ENCODE measurements around the gene ERC1.

Gene ERC1

DNA sequence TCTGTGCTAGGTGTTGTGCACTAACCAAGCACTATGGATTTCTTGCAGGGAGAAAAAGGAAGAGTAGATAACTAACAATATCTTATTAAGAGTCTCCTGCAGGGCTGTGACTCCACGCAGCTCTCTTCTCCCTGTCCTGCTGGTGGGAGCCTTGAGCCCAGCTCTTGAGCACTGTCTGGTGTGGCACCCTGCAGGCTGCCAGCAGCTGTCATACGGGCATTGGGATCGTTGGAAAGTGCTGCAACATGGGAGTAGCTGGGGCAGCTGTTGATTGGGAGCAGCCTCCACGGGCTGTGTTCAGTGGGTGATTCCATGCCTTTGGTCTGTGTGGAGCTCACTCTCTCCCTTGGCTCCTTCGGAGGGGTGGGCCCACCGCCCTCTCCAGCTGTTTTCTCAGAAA is 478.0 kb downstream of the ERC1 start:
- no peak overlapping the region for H3K4me3 ChIP-seq (replicated peaks; ENCODE audit: low read depth, low read length)
- DNase-seq (ENCODE audit: extremely low read depth, low read depth) = no peak
- TF ChIP-seq, protein P1, sequence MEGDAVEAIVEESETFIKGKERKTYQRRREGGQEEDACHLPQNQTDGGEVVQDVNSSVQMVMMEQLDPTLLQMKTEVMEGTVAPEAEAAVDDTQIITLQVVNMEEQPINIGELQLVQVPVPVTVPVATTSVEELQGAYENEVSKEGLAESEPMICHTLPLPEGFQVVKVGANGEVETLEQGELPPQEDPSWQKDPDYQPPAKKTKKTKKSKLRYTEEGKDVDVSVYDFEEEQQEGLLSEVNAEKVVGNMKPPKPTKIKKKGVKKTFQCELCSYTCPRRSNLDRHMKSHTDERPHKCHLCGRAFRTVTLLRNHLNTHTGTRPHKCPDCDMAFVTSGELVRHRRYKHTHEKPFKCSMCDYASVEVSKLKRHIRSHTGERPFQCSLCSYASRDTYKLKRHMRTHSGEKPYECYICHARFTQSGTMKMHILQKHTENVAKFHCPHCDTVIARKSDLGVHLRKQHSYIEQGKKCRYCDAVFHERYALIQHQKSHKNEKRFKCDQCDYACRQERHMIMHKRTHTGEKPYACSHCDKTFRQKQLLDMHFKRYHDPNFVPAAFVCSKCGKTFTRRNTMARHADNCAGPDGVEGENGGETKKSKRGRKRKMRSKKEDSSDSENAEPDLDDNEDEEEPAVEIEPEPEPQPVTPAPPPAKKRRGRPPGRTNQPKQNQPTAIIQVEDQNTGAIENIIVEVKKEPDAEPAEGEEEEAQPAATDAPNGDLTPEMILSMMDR (IDR thresholded peaks at IDR 0.05; ENCODE audit: low read depth, low read length, missing control alignments) = no peak

- DNase-seq (ENCODE audit: extremely low read depth, low read depth) = no peak
- H3K4me3 ChIP-seq (replicated peaks; ENCODE audit: low read depth, low read length) = no peak overlapping the region
- TF ChIP-seq, protein P1 (IDR thresholded peaks at IDR 0.05; ENCODE audit: low read depth, low read length, missing control alignments) = no peak
Measured at GRCh38 chr12:1470051-1470450, 479.0 kb downstream of the ERC1 start.

DNA sequence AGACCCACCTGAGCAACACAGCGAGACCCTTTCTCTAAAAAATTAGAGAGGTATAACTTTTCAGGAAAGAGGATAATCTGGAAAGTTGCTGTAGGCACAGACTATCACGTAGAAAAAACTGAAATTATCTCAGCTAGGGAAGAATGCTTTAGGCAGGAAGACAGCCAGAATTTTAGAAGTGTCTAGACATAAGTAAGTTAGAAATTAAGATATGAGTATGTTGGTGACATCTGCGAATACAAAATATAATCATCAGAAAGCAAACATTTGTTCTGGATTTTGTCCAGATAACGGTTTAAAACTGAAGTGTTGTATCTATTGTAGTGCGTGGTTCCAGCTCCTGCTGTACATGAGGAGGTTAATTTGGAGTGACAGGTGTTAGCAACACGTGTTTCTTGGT is 480.2 kb downstream of the ERC1 start:
- TF ChIP-seq, protein P1 (IDR thresholded peaks at IDR 0.05; ENCODE audit: low read depth, low read length, missing control alignments) = no peak
- DNase-seq (ENCODE audit: extremely low read depth, low read depth) = no peak
- no peak overlapping the region for H3K4me3 ChIP-seq (replicated peaks; ENCODE audit: low read depth, low read length)

DNA sequence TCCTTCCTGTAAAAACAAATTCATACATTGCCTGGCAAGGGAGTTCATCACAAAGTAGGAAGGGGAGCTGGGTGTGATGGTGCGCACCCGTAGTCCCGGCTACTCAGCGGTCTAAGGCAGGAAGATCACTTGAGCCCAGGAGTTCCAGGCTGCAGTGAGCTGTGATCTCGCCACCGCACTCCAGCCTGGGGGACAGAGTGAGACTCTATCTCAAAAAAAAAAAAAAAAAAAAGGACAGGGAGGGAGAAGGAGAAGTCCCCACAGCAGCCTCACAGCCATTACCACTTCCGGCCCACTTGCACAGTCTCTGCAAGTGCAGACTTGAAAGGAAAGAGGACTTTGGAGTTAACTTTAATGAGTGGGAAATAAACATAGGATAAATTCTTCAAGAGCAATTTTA is 482.4 kb downstream of the ERC1 start:
- no peak for DNase-seq (ENCODE audit: extremely low read depth, low read depth)
- TF ChIP-seq, protein P1 (IDR thresholded peaks at IDR 0.05; ENCODE audit: low read depth, low read length, missing control alignments) = no peak
- H3K4me3 ChIP-seq (replicated peaks; ENCODE audit: low read depth, low read length) = no peak overlapping the region

DNA sequence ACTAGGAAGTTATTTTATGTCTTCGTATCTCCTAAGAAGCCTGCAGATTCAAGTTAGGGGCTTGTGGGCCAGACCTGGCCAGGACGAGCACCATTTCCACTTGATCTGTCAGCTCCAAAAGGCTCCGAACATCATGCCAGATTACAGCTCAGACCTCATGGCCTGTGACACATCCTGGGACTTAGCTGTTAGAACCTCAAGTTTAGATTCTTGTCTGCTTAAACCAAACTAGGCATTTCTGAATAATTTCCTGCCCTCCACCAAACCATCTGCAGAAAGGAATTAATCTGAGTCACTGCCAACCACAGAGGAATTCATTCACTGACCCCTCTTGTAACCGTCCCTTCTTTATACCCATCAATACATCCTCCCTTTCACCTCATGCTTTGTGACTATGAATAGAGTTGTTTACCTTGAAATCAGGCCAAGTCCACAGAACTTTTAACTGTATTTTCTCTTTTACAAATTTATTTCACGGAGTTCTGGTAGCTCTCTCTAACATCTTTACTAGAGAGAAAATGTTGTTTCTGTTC is 483.1 kb downstream of the ERC1 start:
- DNase-seq (ENCODE audit: extremely low read depth, low read depth) = peak; percentile 98
- peak overlapping the region; percentile 15 for H3K4me3 ChIP-seq (replicated peaks; ENCODE audit: low read depth, low read length)
- TF ChIP-seq, protein P1 (IDR thresholded peaks at IDR 0.05; ENCODE audit: low read depth, low read length, missing control alignments) = no peak

- peak overlapping the region; percentile 15 for H3K4me3 ChIP-seq (replicated peaks; ENCODE audit: low read depth, low read length)
- DNase-seq (ENCODE audit: extremely low read depth, low read depth) = peak; percentile 80
- TF ChIP-seq, protein P1 (IDR thresholded peaks at IDR 0.05; ENCODE audit: low read depth, low read length, missing control alignments) = no peak
Measured at GRCh38 chr12:1474574-1475153, 483.6 kb downstream of the ERC1 start.

GRCh38 chr12:1479645-1480044 is 488.6 kb downstream of the ERC1 start:
- H3K4me3 ChIP-seq (replicated peaks; ENCODE audit: low read depth, low read length) = no peak overlapping the region
- TF ChIP-seq, protein P1 (IDR thresholded peaks at IDR 0.05; ENCODE audit: low read depth, low read length, missing control alignments) = no peak
- DNase-seq (ENCODE audit: extremely low read depth, low read depth) = no peak

Data from HFF-Myc (cell line).